K562 (cell line): ENCODE data around the gene FXYD1. TPM values are rescaled to one million over a fixed set of nuclear protein-coding genes. Genes with fewer than 3 reads are reported as not detected.

Source experiments
- ARID1B ChIP-seq: fragments of 450-650 bp; IDR thresholded peaks from 2 replicates; pipeline ENCODE4 v1.6.1; 2016; ENCODE audit warnings: antibody characterized with exemption, mild to moderate bottlenecking, inconsistent platforms
- CREM ChIP-seq: IDR thresholded peaks from 2 replicates; pipeline ENCODE4 v1.6.1; 2014; ENCODE audit warnings: antibody characterized with exemption, low read depth
- ELF1 ChIP-seq: fragments of 200-800 bp; sonication (Bioruptor generic); IDR thresholded peaks from 2 replicates; pipeline ENCODE4 v1.6.1; 2016; ENCODE audit warnings: missing genetic modification characterization, missing compliant biosample characterization
- HDAC1 ChIP-seq, 2 experiments: fragments of 450-650 bp; IDR thresholded peaks; 2 replicates each; pipeline ENCODE4 v1.6.1; 2016 to 2017; ENCODE audit warnings: inconsistent platforms in 1 of 2, mild to moderate bottlenecking in 1 of 2, moderate library complexity in 1 of 2
- KDM1A ChIP-seq, 2 experiments: fragments of 450-650 bp; IDR thresholded peaks; 2 replicates each; pipeline ENCODE4 v1.6.1; 2016; ENCODE audit warnings: mild to moderate bottlenecking in 2 of 2
- MIER1 ChIP-seq: fragments of 450-650 bp; IDR thresholded peaks from 2 replicates; pipeline ENCODE4 v1.6.1; 2016; ENCODE audit warnings: antibody characterized with exemption, mild to moderate bottlenecking, low read depth
- MTF1 ChIP-seq: fragments of 250-450 bp; sonication (Bioruptor Pico); IDR thresholded peaks from 2 replicates; pipeline ENCODE4 v1.9.0; 2021; ENCODE audit warnings: moderate library complexity, mild to moderate bottlenecking, inconsistent platforms, borderline replicate concordance
- NR1H2 ChIP-seq: sonication (generic); formaldehyde crosslinking; IDR thresholded peaks from 2 replicates; pipeline ENCODE4 v1.4.0; 2020; ENCODE audit warnings: mild to moderate bottlenecking, missing genetic modification reagents
- PHF8 ChIP-seq: fragments of 200-600 bp; sonication (generic); IDR thresholded peaks from 2 replicates; pipeline ENCODE4 v1.6.1; 2012; ENCODE audit warnings: mixed run types, mild to moderate bottlenecking, inconsistent platforms, low read length, moderate library complexity, borderline replicate concordance
- RCOR1 ChIP-seq, 2 experiments: IDR thresholded peaks; 2 replicates each; pipeline ENCODE4 v1.6.1; 2012; ENCODE audit warnings: low read depth in 2 of 2, low read length in 2 of 2, borderline replicate concordance in 1 of 2, improper control_type of control experiment in 1 of 2
- RFX7 ChIP-seq: fragments of 250-450 bp; sonication (Bioruptor Pico); IDR thresholded peaks from 2 replicates; pipeline ENCODE4 v1.5.1; 2021; ENCODE audit warnings: mild to moderate bottlenecking
- SMC3 ChIP-seq: conservative IDR thresholded peaks from 2 replicates; pipeline ENCODE4 v1.6.1; 2011; ENCODE audit warnings: low read depth, low read length, improper control_type of control experiment; ENCODE audit not compliant: insufficient read depth
- STAT5A ChIP-seq: IDR thresholded peaks from 2 replicates; pipeline ENCODE4 v1.6.1; 2012; ENCODE audit warnings: low read length, inconsistent platforms, borderline replicate concordance
- TFAP4 ChIP-seq: sonication (generic); formaldehyde crosslinking; IDR thresholded peaks from 2 replicates; pipeline ENCODE4 v1.8.0; 2022; ENCODE audit warnings: missing genetic modification reagents, mild to moderate bottlenecking, moderate library complexity, borderline replicate concordance
- TFE3 ChIP-seq: fragments of 450-650 bp; formaldehyde crosslinking; IDR thresholded peaks from 2 replicates; pipeline ENCODE4 v1.4.0; 2020; ENCODE audit warnings: mild to moderate bottlenecking, mixed read lengths
- ZFP1 ChIP-seq: fragments of 450-650 bp; formaldehyde crosslinking; IDR thresholded peaks from 2 replicates; pipeline ENCODE4 v1.4.0; 2020; ENCODE audit warnings: mild to moderate bottlenecking, mixed read lengths
- ZNF354B ChIP-seq: fragments of 250-450 bp; sonication (Bioruptor Pico); IDR thresholded peaks from 2 replicates; pipeline ENCODE4 v1.4.0; 2020
- ZNF41 ChIP-seq: fragments of 250-450 bp; sonication (Bioruptor Pico); conservative IDR thresholded peaks from 2 replicates; pipeline ENCODE4 v1.4.0; 2020; ENCODE audit warnings: mild to moderate bottlenecking
- ZNF695 ChIP-seq: fragments of 450-650 bp; formaldehyde crosslinking; IDR thresholded peaks from 2 replicates; pipeline ENCODE4 v1.4.0; 2020; ENCODE audit warnings: mild to moderate bottlenecking, moderate library complexity
- polyA plus RNA-seq, 8 experiments: library from polyadenylated mRNA; depleted of rRNA in 4 of 8; stranded (reverse) in 5 of 8; unstranded in 3 of 8; fragments of >200 nt; fragmentation: Nextera tagmentation in 2 of 8; fragmentation: Illumina TruSeq in 1 of 8; extraction: Ambion mirVana in 2 of 8; extraction: Trizol in 1 of 8; gene quantifications; 2 replicates each; pipeline versions ENCODE4 v1.2.1 to v1.2.3, GENCODE V29; 2011 to 2014; ENCODE audit warnings: inconsistent platforms in 1 of 8, missing spikeins in 1 of 8
- total RNA-seq, 7 experiments: library from RNA; depleted of rRNA in 6 of 7; stranded (reverse); fragments of >200 nt in 6 of 7; fragmentation: Illumina TruSeq in 2 of 7; extraction: Trizol in 2 of 7; gene quantifications; 2 replicates each; pipeline versions ENCODE4 v1.2.1 to v1.2.3, GENCODE V29; 2011 to 2021; ENCODE audit warnings: low replicate concordance in 1 of 7
- TF ChIP-seq, protein P1 (sequence below): sonication (generic); formaldehyde crosslinking; IDR thresholded peaks from 2 replicates; pipeline ENCODE4 v1.9.0; 2022; ENCODE audit warnings: mild to moderate bottlenecking, missing genetic modification reagents
- TF ChIP-seq, protein P2 (sequence below): fragments of 450-650 bp; formaldehyde crosslinking; conservative IDR thresholded peaks from 2 replicates; pipeline ENCODE4 v1.4.0; 2022; ENCODE audit warnings: mild to moderate bottlenecking, missing genetic modification characterization

Gene FXYD1
- total and polyA plus RNA-seq, 9 of the 15 experiments (the other 6 are each of a cell fraction or from before 2014, with no cell fraction given), result 0.40 to 3.2 (median 1.8) TPM; not detected in 3

- TF ChIP-seq HDAC1 (IDR thresholded peaks at IDR 0.05), result no peak; a peak in 2 of 4 replicates
- TF ChIP-seq TFAP4 (CRISPR knock-in tag), result peak; percentile 58
- TF ChIP-seq ARID1B, result peak; percentile 79
- peak; percentile 36 for TF ChIP-seq TFE3 (CRISPR knock-in tag)
- TF ChIP-seq SMC3, result no peak
- TF ChIP-seq ELF1 (tag), result no peak
- no peak for TF ChIP-seq NR1H2 (CRISPR knock-in tag)
- TF ChIP-seq KDM1A (IDR thresholded peaks at IDR 0.05), result peak; percentile 60 to 67; a peak in 3 of 4 replicates
- no peak for TF ChIP-seq ZNF695 (CRISPR knock-in tag)
- TF ChIP-seq ZFP1 (CRISPR knock-in tag), result 0 out of 2 replicates have a peak, but pooled peaks have one; percentile 45
- peak; percentile 17; the same call in 1 of the 2 replicates for TF ChIP-seq PHF8
- peak; percentile 63 for TF ChIP-seq STAT5A
- TF ChIP-seq, protein P1, sequence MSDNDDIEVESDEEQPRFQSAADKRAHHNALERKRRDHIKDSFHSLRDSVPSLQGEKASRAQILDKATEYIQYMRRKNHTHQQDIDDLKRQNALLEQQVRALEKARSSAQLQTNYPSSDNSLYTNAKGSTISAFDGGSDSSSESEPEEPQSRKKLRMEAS (CRISPR knock-in tag), result peak; percentile 48; the same call in 1 of the 2 replicates
- 0 out of 2 replicates have a peak, but pooled peaks have one; percentile 25 for TF ChIP-seq CREM
- no peak for TF ChIP-seq ZNF41 (CRISPR knock-in tag)
- 0 out of 2 replicates have a peak, but pooled peaks have one; percentile 10 for TF ChIP-seq MTF1 (CRISPR knock-in tag)
- TF ChIP-seq, protein P2, sequence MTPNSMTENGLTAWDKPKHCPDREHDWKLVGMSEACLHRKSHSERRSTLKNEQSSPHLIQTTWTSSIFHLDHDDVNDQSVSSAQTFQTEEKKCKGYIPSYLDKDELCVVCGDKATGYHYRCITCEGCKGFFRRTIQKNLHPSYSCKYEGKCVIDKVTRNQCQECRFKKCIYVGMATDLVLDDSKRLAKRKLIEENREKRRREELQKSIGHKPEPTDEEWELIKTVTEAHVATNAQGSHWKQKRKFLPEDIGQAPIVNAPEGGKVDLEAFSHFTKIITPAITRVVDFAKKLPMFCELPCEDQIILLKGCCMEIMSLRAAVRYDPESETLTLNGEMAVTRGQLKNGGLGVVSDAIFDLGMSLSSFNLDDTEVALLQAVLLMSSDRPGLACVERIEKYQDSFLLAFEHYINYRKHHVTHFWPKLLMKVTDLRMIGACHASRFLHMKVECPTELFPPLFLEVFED, result no peak
- TF ChIP-seq ZNF354B (CRISPR knock-in tag), result no peak
- no peak for TF ChIP-seq MIER1
- peak in 1 of 2 experiments; percentile 37; a peak in 1 of 4 replicates for TF ChIP-seq RCOR1 (IDR thresholded peaks at IDR 0.05; ENCODE audit: borderline replicate concordance in 1 of 2, low read depth in 2 of 2, low read length in 2 of 2)
- peak; percentile 72; the same call in 1 of the 2 replicates for TF ChIP-seq RFX7 (CRISPR knock-in tag)
Measured at GRCh38 chr19:35166100-35167063, 27.8 kb downstream of the FXYD1 start (continued).
